Upper lobe of left lung (tissue), 4 donors: Measurements from ENCODE around the gene KIAA1217.

Source experiments
- EP300 ChIP-seq, 4 donors: sonication (generic); formaldehyde crosslinking; IDR thresholded peaks; one replicate each; pipeline ENCODE4 v1.5.1; 2017; ENCODE audit warnings: antibody characterized with exemption in 4 of 4, control low read depth in 2 of 4
- POLR2A ChIP-seq, 4 donors: fragments of 450-650 bp; IDR thresholded peaks; one replicate each; pipeline ENCODE4 v1.5.1; 2016 to 2017; ENCODE audit warnings: antibody characterized with exemption in 4 of 4, mild to moderate bottlenecking in 2 of 4
- POLR2AphosphoS5 ChIP-seq, 2 donors: sonication (generic); formaldehyde crosslinking; IDR thresholded peaks; one replicate each; pipeline ENCODE4 v1.5.1; 2017; ENCODE audit warnings: antibody characterized with exemption in 2 of 2
- TF ChIP-seq, protein P1 (sequence below), 6 experiments: fragments of 450-650 bp in 4 of 6; fragments of 200-600 bp in 2 of 6; sonication (generic) in 2 of 6; IDR thresholded peaks; one replicate each; pipeline ENCODE4 v1.5.1; 2016 to 2019; ENCODE audit warnings: antibody characterized with exemption in 6 of 6

DNA sequence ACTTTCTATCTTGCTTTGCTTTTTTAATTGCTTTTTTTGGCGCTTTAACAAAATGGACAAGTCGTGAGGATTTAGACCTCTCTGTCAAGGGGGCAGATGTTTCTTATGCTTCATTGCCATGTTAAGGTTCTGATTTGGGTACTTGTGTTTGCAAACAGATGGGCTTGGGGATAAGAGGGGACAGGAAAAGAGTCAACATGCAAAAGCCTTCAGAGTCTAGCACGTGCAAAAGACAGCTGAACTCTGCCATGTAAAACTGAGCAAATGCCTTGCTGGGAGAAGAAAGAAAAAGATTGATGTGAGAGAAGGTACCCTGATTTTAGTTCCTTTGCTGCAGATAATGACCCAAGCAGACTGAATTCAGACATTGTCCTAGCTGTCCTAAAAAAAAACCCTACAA lies 173.1 kb downstream of the KIAA1217 start:
- TF ChIP-seq EP300 (IDR thresholded peaks at IDR 0.05) (no peak), POLR2AphosphoS5 (IDR thresholded peaks at IDR 0.05) (no peak), POLR2A (IDR thresholded peaks at IDR 0.05) (no peak)
- TF ChIP-seq, protein P1, sequence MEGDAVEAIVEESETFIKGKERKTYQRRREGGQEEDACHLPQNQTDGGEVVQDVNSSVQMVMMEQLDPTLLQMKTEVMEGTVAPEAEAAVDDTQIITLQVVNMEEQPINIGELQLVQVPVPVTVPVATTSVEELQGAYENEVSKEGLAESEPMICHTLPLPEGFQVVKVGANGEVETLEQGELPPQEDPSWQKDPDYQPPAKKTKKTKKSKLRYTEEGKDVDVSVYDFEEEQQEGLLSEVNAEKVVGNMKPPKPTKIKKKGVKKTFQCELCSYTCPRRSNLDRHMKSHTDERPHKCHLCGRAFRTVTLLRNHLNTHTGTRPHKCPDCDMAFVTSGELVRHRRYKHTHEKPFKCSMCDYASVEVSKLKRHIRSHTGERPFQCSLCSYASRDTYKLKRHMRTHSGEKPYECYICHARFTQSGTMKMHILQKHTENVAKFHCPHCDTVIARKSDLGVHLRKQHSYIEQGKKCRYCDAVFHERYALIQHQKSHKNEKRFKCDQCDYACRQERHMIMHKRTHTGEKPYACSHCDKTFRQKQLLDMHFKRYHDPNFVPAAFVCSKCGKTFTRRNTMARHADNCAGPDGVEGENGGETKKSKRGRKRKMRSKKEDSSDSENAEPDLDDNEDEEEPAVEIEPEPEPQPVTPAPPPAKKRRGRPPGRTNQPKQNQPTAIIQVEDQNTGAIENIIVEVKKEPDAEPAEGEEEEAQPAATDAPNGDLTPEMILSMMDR (IDR thresholded peaks at IDR 0.05) = no peak
